Esophagus mucosa (tissue), 1 donor: Measurements from ENCODE around the gene PTPRG. TPM values are rescaled to one million over a fixed set of nuclear protein-coding genes. Genes with fewer than 3 reads are reported as not detected.
A peak's percentile ranks its signal among the peaks of the same experiment; 100 is the strongest.

Experiments used
- ATAC-seq: fragments of 200-7000 bp; cut with Tn5 transposase; one replicate; pipeline ENCODE4 v1.9.1; 2020
- total RNA-seq: library from RNA; stranded (reverse); gene quantifications from one replicate; pipeline ENCODE4 v1.2.4, GENCODE V29; 2023
- donor health status: DM: yes; HTN: yes; CAD: no.

The PTPRG gene
- total RNA-seq, 1 donor from 2014 or later: 9.2 TPM

DNA sequence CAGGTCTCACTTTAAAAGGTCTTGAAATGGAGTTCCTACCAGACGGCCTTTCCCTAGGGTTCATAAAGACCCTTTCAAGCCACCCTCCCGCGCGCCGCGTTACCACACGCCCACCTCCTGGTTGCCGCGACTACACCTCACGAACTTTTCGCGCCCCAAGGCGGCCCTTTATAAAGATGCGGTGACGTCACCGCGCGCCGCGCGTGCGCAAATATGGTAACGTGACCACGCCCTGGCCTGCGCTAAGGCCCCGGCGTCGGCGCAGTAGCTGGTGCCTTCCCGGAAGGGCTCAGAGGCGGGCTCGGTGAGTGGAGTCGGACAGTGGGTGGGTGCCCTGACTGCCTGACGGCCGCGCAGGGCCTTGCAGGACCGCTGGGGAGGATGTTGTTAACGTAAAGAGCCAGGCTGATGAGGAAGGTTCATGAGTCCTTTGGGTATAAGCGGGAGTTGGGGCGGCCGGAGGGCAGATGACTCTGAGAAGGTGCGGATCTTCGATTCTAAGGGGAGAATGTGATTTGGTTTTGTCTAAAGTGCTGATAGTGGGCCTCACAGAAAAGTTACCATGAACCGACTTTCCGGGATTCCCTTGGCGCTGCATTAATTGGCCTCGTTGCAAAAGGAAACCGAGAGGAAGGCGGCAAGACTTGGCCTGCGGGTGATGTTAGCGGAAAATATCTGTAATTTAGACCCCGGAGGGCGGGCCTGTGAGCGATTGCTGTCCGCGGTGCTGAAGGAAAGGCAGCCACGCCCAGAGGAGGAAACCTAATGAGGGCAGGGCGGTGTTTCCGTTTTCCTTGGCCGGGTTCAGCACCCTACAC is 757.6 kb downstream of the PTPRG start:
- peak; percentile 97 for ATAC-seq

DNA sequence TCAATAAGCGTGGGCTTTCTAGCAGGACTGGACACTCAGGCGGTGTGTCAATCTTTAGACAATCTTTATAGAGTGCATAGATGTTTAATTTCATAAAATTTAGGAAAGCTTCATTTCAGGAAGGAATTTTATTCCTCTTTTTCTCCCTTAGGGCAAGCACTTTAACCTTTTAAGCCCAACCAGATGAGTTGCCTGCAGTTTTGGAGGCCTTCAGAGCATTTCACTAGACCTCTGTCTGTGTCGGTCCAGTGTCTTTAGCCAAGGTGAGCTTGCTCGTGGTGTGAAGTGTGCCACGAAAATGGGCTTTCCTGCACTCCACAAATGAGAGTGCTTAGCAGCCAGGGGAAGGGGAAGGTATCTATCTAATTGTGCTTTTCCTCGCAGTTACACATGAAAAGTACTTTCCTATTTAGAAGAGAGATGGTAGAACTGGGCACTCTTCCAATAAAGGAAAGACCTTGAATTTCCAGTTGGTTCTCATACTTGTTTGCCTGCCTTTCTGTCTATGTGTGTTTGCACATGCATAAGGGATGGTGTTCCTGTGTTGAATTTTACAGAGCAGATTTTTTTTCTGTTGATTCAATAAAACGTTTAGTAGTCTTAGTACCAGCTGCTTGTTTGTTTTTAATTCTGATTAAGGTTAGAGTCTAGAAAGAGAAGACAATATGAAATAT is 758.3 kb downstream of the PTPRG start:
- ATAC-seq: peak; percentile 75

DNA sequence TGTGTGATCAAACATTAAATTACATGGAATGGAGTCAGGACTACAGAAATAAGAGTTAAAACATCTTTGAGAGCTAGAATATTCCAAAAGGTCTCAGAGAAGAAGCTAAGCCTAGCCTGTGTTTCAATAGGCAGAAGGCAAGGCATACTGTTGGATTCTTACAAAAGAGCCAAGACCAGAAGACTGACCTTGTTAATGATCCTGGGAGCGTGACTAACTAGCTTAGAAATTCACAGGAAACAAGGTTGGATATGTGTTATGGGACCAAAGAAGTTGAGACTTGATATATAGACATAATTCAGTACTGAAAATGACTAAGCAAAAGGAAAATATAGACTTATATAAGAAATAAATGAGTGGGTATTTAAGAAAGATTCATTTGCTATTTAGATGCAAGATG is 761.9 kb downstream of the PTPRG start:
- no peak for ATAC-seq

DNA sequence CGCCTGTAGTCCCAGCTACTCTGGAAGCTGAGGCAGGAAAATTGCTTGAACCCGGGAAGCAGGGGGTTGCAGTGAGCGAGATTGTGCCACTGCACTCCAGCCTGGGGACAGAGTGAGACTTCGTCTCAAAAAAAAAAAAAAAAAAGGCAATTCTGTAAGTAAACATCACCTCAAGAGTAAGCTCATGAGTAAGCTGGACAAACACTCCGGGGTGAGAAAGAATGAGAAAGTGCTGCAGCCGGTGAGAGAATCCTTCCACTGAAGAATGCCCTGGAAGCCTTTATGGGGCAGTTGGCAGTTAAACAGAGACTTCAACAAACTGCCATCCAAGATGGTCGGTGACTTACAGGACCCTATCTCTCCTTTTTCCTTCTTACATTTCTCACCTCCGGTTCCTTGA is 764.5 kb downstream of the PTPRG start:
- ATAC-seq: no peak

DNA sequence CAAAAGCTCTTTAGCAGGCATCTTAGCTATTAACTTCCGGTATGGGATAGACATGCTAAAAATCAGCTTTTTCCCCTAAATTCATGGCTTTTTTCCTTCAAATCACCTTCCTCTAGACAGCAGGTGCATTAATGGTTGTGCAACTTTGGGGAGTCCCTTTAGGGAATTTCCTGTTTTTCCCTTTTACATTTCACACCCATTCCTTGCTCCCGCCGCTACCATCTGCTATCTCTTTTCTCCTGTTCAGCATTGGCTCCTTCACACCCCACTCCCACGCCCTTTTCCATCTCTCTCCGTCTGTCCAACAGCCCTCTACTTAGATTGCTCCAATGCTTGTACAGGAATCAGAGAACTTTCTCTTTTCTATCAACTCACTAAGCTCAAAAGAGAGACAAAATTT is 768.6 kb downstream of the PTPRG start:
- ATAC-seq: no peak

DNA sequence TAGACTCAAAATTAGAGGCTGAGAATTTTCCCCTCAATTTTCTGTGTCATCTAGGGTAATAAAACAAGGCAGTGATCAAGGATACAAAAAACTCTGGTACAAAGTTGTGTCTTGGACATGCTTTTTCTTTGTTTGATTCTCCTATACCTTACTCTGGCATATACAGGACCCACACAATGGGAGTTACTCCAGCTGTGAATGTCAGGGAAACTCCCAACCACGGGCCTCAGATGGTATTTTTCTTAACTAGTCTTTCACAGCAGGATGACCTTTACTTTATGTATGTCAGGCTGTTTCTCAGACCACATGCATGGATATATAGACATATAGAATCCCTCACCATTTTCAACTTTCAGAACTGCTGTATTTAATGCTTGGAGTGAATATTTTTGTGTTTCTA is 770.6 kb downstream of the PTPRG start:
- ATAC-seq: no peak

DNA sequence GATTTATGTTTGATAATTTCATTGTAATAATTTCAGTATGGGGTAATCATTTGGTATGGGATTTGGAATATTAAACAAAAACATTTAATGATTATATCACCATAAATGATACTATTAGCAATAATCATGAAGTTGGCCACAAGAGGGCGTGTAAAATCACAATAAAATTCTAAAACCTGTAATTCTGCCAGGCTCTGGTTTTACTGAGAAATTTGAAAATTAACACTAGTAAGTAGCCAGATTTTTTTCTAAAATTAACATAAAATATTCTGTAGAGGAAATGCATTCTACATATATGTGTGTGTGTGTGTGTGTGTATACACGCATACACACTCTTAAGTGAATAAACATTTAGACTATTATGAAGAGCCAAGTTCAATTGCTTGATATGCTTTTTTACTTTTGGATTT is 771.5 kb downstream of the PTPRG start:
- no peak for ATAC-seq

DNA sequence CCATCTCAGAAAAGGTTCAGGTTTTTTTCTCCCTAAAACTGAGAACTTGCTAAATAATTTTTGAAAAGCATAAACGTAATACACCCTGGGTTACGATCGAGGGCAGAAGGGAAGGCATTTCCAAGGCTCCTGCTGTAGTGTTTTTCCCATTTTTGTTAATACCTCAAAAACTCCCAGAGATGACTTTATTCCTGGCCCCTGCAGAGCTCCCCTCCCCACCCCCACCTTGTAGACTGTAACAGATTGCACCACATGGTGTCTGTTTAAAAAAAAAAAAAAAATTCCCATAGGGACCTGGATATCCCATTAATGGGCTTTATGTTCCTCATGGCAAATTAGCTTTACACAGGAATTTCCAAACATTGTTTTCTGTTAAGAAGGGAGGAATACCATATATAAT is 773.8 kb downstream of the PTPRG start:
- ATAC-seq: no peak

DNA sequence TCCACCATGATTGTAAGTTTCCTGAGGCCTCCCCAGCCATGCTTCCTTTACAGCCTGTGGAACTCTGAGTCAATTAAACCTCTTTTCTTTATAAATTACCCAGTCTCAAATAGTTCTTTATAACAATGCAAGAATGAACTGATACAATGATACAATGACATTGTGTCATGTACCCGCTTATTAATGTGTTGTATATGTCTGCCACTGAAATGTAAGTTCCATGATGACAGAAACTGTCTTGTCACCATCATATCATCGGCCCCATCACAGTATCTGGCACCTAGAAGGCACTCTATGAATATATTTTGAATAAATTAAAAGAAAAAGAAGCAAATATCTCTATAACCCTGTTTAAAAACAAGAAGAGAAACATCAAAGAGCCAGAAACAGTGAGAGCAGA is 782.4 kb downstream of the PTPRG start:
- ATAC-seq: no peak
